WTC11 (cell line): ENCODE results near the gene CIDEB. TPM values are rescaled to one million over a fixed set of nuclear protein-coding genes. Genes with fewer than 3 reads are reported as not detected.

Source experiments
- ATAC-seq: fragments of 200-7000 bp; cut with Tn5 transposase; 2 replicates; pipeline ENCODE4 v1.10.0; 2021; ENCODE audit warnings: mild to moderate bottlenecking, moderate library complexity
- CTCF ChIA-PET: fragments of 300-600 bp; sonication (Branson Sonifier 250); formaldehyde crosslinking; loops from one replicate; lab custom pipeline; 2021; ENCODE audit warnings: antibody characterized with exemption; lab: Charles Lee
- POLR2A ChIA-PET: fragments of 350-600 bp; sonication (Branson Sonifier 250); formaldehyde crosslinking; loops from one replicate; lab custom pipeline; 2021; ENCODE audit warnings: antibody characterized with exemption; lab: Charles Lee
- DNase-seq: peaks from one replicate; pipeline ENCODE4 v3.0.0; 2021; ENCODE audit warnings: low spot score
- H3K27ac Mint-ChIP-seq: 2 replicates; pipeline ENCODE4 v1.8.0; 2021; ENCODE audit warnings: mixed read lengths
- H3K27me3 Mint-ChIP-seq: 2 replicates; pipeline ENCODE4 v1.8.0; 2021; ENCODE audit warnings: low read depth, mild to moderate bottlenecking, moderate library complexity, mixed read lengths
- H3K36me3 Mint-ChIP-seq: 2 replicates; pipeline ENCODE4 v1.8.0; 2021; ENCODE audit warnings: mixed read lengths
- H3K4me1 Mint-ChIP-seq: 2 replicates; pipeline ENCODE4 v1.8.0; 2022; ENCODE audit warnings: mixed read lengths
- H3K4me3 Mint-ChIP-seq: 2 replicates; pipeline ENCODE4 v1.8.0; 2021; ENCODE audit warnings: mild to moderate bottlenecking, moderate library complexity, mixed read lengths
- H3K9me3 Mint-ChIP-seq: 2 replicates; pipeline ENCODE4 v1.8.0; 2021; ENCODE audit warnings: mixed read lengths
- AFF4 ChIP-seq: sonication (generic); formaldehyde crosslinking; IDR thresholded peaks from 2 replicates; pipeline ENCODE4 v1.8.1; 2023; ENCODE audit warnings: mild to moderate bottlenecking, missing genetic modification reagents, borderline replicate concordance
- AR ChIP-seq: fragments of 250-450 bp; sonication (Bioruptor Pico); IDR thresholded peaks from 2 replicates; pipeline ENCODE4 v1.9.0; 2021; ENCODE audit warnings: mild to moderate bottlenecking
- E2F4 ChIP-seq: sonication (generic); formaldehyde crosslinking; IDR thresholded peaks from 2 replicates; pipeline ENCODE4 v1.8.1; 2022; ENCODE audit warnings: low read depth, mild to moderate bottlenecking, moderate library complexity, missing genetic modification reagents, borderline replicate concordance
- E2F5 ChIP-seq: sonication (generic); formaldehyde crosslinking; IDR thresholded peaks from 2 replicates; pipeline ENCODE4 v1.8.1; 2022; ENCODE audit warnings: mild to moderate bottlenecking, moderate library complexity, missing genetic modification reagents
- HMGA2 ChIP-seq: fragments of 250-450 bp; sonication (Bioruptor Pico); IDR thresholded peaks from 2 replicates; pipeline ENCODE4 v1.4.0; 2021; ENCODE audit warnings: mild to moderate bottlenecking, moderate library complexity
- MYBL2 ChIP-seq: sonication (generic); formaldehyde crosslinking; IDR thresholded peaks from 2 replicates; pipeline ENCODE4 v1.8.1; 2023; ENCODE audit warnings: mild to moderate bottlenecking, moderate library complexity, missing genetic modification reagents
- NFATC4 ChIP-seq: fragments of 250-450 bp; sonication (Bioruptor Pico); IDR thresholded peaks from 2 replicates; pipeline ENCODE4 v1.9.0; 2021; ENCODE audit warnings: mild to moderate bottlenecking
- NR2C2 ChIP-seq: sonication (generic); formaldehyde crosslinking; IDR thresholded peaks from 2 replicates; pipeline ENCODE4 v1.8.0; 2022; ENCODE audit warnings: mild to moderate bottlenecking, missing genetic modification reagents
- PRDM15 ChIP-seq: sonication (generic); formaldehyde crosslinking; IDR thresholded peaks from 2 replicates; pipeline ENCODE4 v1.8.0; 2022; ENCODE audit warnings: missing genetic modification reagents
- RELA ChIP-seq: sonication (generic); formaldehyde crosslinking; IDR thresholded peaks from 2 replicates; pipeline ENCODE4 v1.8.1; 2022; ENCODE audit warnings: missing genetic modification reagents, mild to moderate bottlenecking, borderline replicate concordance
- SP1 ChIP-seq: sonication (generic); formaldehyde crosslinking; conservative IDR thresholded peaks from 2 replicates; pipeline ENCODE4 v1.8.1; 2022; ENCODE audit warnings: missing genetic modification reagents
- TEAD1 ChIP-seq: sonication (generic); formaldehyde crosslinking; IDR thresholded peaks from 2 replicates; pipeline ENCODE4 v1.8.0; 2022; ENCODE audit warnings: mild to moderate bottlenecking, missing genetic modification reagents
- ZNF121 ChIP-seq: sonication (generic); formaldehyde crosslinking; IDR thresholded peaks from 2 replicates; pipeline ENCODE4 v1.8.0; 2023; ENCODE audit warnings: missing genetic modification reagents
- ZNF138 ChIP-seq: sonication (generic); formaldehyde crosslinking; conservative IDR thresholded peaks from 2 replicates; pipeline ENCODE4 v1.8.1; 2022; ENCODE audit warnings: mild to moderate bottlenecking, moderate library complexity, missing genetic modification reagents
- ZNF219 ChIP-seq: sonication (generic); formaldehyde crosslinking; IDR thresholded peaks from 2 replicates; pipeline ENCODE4 v1.8.0; 2023; ENCODE audit warnings: missing genetic modification reagents, mild to moderate bottlenecking, borderline replicate concordance
- ZNF232 ChIP-seq: sonication (generic); formaldehyde crosslinking; IDR thresholded peaks from 2 replicates; pipeline ENCODE4 v1.8.0; 2022; ENCODE audit warnings: mild to moderate bottlenecking, missing genetic modification reagents
- ZNF263 ChIP-seq: sonication (generic); formaldehyde crosslinking; IDR thresholded peaks from 2 replicates; pipeline ENCODE4 v1.8.1; 2022; ENCODE audit warnings: low read depth, mild to moderate bottlenecking, moderate library complexity, missing genetic modification reagents
- ZNF396 ChIP-seq: fragments of 250-450 bp; sonication (Bioruptor Pico); IDR thresholded peaks from 2 replicates; pipeline ENCODE4 v1.8.0; 2021; ENCODE audit warnings: mild to moderate bottlenecking, moderate library complexity, borderline replicate concordance
- ZNF416 ChIP-seq: fragments of 250-450 bp; sonication (Bioruptor Pico); IDR thresholded peaks from 2 replicates; pipeline ENCODE4 v1.9.0; 2021; ENCODE audit warnings: mild to moderate bottlenecking, inconsistent platforms
- total RNA-seq: library from RNA; stranded (reverse); gene quantifications from 3 replicates; pipeline ENCODE4 v1.2.3, GENCODE V29; 2021

Gene CIDEB
- total RNA-seq, 1 experiment from 2014 or later: 4.7 TPM

- Mint-ChIP-seq H3K27ac (no peak overlapping the region), H3K4me1 (no peaks in the 10 kb centered on the region), H3K4me3 (no peak overlapping the region), H3K36me3 (no peaks in the 10 kb centered on the region), H3K9me3 (no peaks in the 10 kb centered on the region), H3K27me3 (peaks cover 91% of the 10 kb centered on the region)
- no peak for TF ChIP-seq MYBL2 (CRISPR knock-in tag)
- TF ChIP-seq ZNF138: no peak
- TF ChIP-seq ZNF232 (CRISPR knock-in tag): no peak
- no peak for TF ChIP-seq NR2C2 (CRISPR knock-in tag)
- no peak for TF ChIP-seq PRDM15 (CRISPR knock-in tag)
- TF ChIP-seq RELA (CRISPR knock-in tag): no peak
- TF ChIP-seq AR (CRISPR knock-in tag): no peak
- TF ChIP-seq ZNF121 (CRISPR knock-in tag): no peak
- TF ChIP-seq ZNF416: no peak
- no peak for TF ChIP-seq SP1 (CRISPR knock-in tag)
- ATAC-seq (no peak), DNase-seq (no peak)
- ChIA-PET POLR2A (interaction anchor here (0.7 kb wide), 1 partner anchor 73 kb away, joined by 3 read pairs; no protein-coding TSS in a partner anchor), CTCF (interaction anchor here (1.0 to 4.1 kb wide), 3 partner anchors 16 to 82 kb away, joined by 3 to 31 read pairs (median 21); no protein-coding TSS in a partner anchor)
Measured at GRCh38 chr14:24349742-24350141, 42.0 kb upstream of the CIDEB start.

GRCh38 chr14:24348186-24348585, 40.4 kb upstream of the CIDEB start:
- no peaks in the 10 kb centered on the region for H3K4me1 Mint-ChIP-seq
- H3K4me3 Mint-ChIP-seq: no peak overlapping the region
- no peaks in the 10 kb centered on the region for H3K9me3 Mint-ChIP-seq
- POLR2A ChIA-PET: interaction anchor here (0.5 kb wide), 1 partner anchor 36 kb away, joined by 3 read pairs; no protein-coding TSS in a partner anchor
- H3K27ac Mint-ChIP-seq: no peak overlapping the region
- ATAC-seq (no peak), DNase-seq (no peak)
- peaks cover 89% of the 10 kb centered on the region for H3K27me3 Mint-ChIP-seq
- CTCF ChIA-PET: interaction anchor here (0.9 to 4.0 kb wide), 4 partner anchors 12 to 20 kb away, joined by 3 to 43 read pairs (median 4); partner anchors contain the start of gene ADCY4
- no peaks in the 10 kb centered on the region for H3K36me3 Mint-ChIP-seq
- TF ChIP-seq TEAD1 (CRISPR knock-in tag): no peak
- TF ChIP-seq ZNF396 (CRISPR knock-in tag): no peak
- TF ChIP-seq AFF4 (CRISPR knock-in tag): no peak
- no peak for TF ChIP-seq NFATC4 (CRISPR knock-in tag)
- no peak for TF ChIP-seq ZNF263 (CRISPR knock-in tag)
- TF ChIP-seq E2F4 (CRISPR knock-in tag): no peak
- no peak for TF ChIP-seq HMGA2
- TF ChIP-seq SP1 (CRISPR knock-in tag): no peak
- TF ChIP-seq ZNF219 (CRISPR knock-in tag): no peak
- no peak for TF ChIP-seq E2F5 (CRISPR knock-in tag)
